ENCODE measurements around the gene AKAP11.

GRCh38 chr13:42258747-42259146, 13.2 kb upstream of the AKAP11 start:
- TF ChIP-seq EZH2 (IDR thresholded peaks at IDR 0.05; ENCODE audit: borderline replicate concordance) (no peak), CTCF (IDR thresholded peaks at IDR 0.05; ENCODE audit: poor library complexity) (no peak), EZH2phosphoT487 (IDR thresholded peaks at IDR 0.05; ENCODE audit: low read depth, severe bottlenecking, unreplicated experiment) (no peak)
